Hematopoietic multipotent progenitor cell treated with erythropoietin and hydrocortisone succinate and interleukin-3 and kit ligand, for 6 days (in vitro differentiated cells): ENCODE results near the gene GGT1.
"Not testable (repeated sequence)": the region's sequence is repeated elsewhere in the genome, so short reads cannot be mapped to it uniquely, and the experiment has no call there.

Experiments used
- DNase-seq: peaks from one replicate; pipeline ENCODE4 v3.0.0-alpha.2; 2015

The GGT1 gene

GRCh38 chr22:24644409-24644808 lies 41.4 kb downstream of the GGT1 start:
- not testable (repeated sequence) for DNase-seq

- not testable (repeated sequence) for DNase-seq
Observed at GRCh38 chr22:24645408-24646399, 42.7 kb downstream of the GGT1 start.

- DNase-seq = not testable (repeated sequence)
Observed at GRCh38 chr22:24646756-24647155, 43.8 kb downstream of the GGT1 start.

GRCh38 chr22:24649371-24649770 lies 46.4 kb downstream of the GGT1 start:
- DNase-seq = not testable (repeated sequence)

GRCh38 chr22:24650884-24651283 lies 47.9 kb downstream of the GGT1 start:
- not testable (repeated sequence) for DNase-seq

- DNase-seq = not testable (repeated sequence)
Observed at GRCh38 chr22:24665395-24665794, 62.4 kb downstream of the GGT1 start.

GRCh38 chr22:24667904-24668303 lies 64.9 kb downstream of the GGT1 start:
- not testable (repeated sequence) for DNase-seq

GRCh38 chr22:24672532-24672931 lies 69.5 kb downstream of the GGT1 start:
- DNase-seq = not testable (repeated sequence)
